HG02798 (cell line): ENCODE measurements around the gene MYH10.
"Not testable (repeated sequence)": the region's sequence is repeated elsewhere in the genome, so short reads cannot be mapped to it uniquely, and the experiment has no call there.

Experiments used
- ATAC-seq: cut with Tn5 transposase; IDR thresholded peaks from one replicate; pipeline ENCODE4 v1.9.1; 2021; ENCODE audit warnings: mild to moderate bottlenecking; ENCODE audit not compliant: unreplicated experiment, poor library complexity

MYH10 gene

GRCh38 chr17:8563024-8563776, 67.3 kb downstream of the MYH10 start:
- no peak for ATAC-seq

- ATAC-seq = no peak
Measured at GRCh38 chr17:8558144-8558543, 72.4 kb downstream of the MYH10 start.

GRCh38 chr17:8557176-8557806, 73.2 kb downstream of the MYH10 start:
- ATAC-seq = no peak

GRCh38 chr17:8556074-8556473, 74.5 kb downstream of the MYH10 start:
- no peak for ATAC-seq

- ATAC-seq = no peak
Measured at GRCh38 chr17:8555062-8555461, 75.5 kb downstream of the MYH10 start.

- no peak for ATAC-seq
Measured at GRCh38 chr17:8552577-8553320, 77.8 kb downstream of the MYH10 start.

GRCh38 chr17:8542599-8543502, 87.7 kb downstream of the MYH10 start:
- no peak for ATAC-seq

- ATAC-seq = not testable (repeated sequence)
Measured at GRCh38 chr17:8539976-8540375, 90.5 kb downstream of the MYH10 start.

- ATAC-seq = no peak
Measured at GRCh38 chr17:8537734-8538133, 92.8 kb downstream of the MYH10 start.

GRCh38 chr17:8534498-8535188, 95.9 kb downstream of the MYH10 start:
- ATAC-seq = no peak

- no peak for ATAC-seq
Measured at GRCh38 chr17:8532021-8532420, 98.5 kb downstream of the MYH10 start.

- ATAC-seq = no peak
Measured at GRCh38 chr17:8522577-8522976, 107.9 kb downstream of the MYH10 start.

GRCh38 chr17:8520981-8521380, 109.5 kb downstream of the MYH10 start:
- no peak for ATAC-seq

- ATAC-seq = no peak
Measured at GRCh38 chr17:8518850-8519249, 111.7 kb downstream of the MYH10 start.

GRCh38 chr17:8518326-8518725, 112.2 kb downstream of the MYH10 start:
- ATAC-seq = no peak

GRCh38 chr17:8514801-8515200, 115.7 kb downstream of the MYH10 start:
- no peak for ATAC-seq

- no peak for ATAC-seq
Measured at GRCh38 chr17:8506145-8506544, 124.4 kb downstream of the MYH10 start.

- no peak for ATAC-seq
Measured at GRCh38 chr17:8504460-8505207, 125.9 kb downstream of the MYH10 start.

GRCh38 chr17:8503807-8504206, 126.7 kb downstream of the MYH10 start:
- no peak for ATAC-seq
